LNCaP clone FGC (cell line): ENCODE data around the gene BCHE.

Experiments used
- DNase-seq: peaks from one replicate; pipeline ENCODE4 v3.0.0-alpha.2; 2011; ENCODE audit warnings: low read depth
- H3K4me3 ChIP-seq: 2 replicates; pipeline ENCODE4 v1.5.1; 2011; ENCODE audit warnings: mild to moderate bottlenecking, low read depth, low read length, control low read depth
- TF ChIP-seq, protein P1 (sequence below): IDR thresholded peaks from 2 replicates; pipeline ENCODE4 v1.5.1; 2012; ENCODE audit warnings: mild to moderate bottlenecking; ENCODE audit not compliant: control insufficient read depth, insufficient read depth; ENCODE audit errors: extremely low read depth

BCHE gene

DNA sequence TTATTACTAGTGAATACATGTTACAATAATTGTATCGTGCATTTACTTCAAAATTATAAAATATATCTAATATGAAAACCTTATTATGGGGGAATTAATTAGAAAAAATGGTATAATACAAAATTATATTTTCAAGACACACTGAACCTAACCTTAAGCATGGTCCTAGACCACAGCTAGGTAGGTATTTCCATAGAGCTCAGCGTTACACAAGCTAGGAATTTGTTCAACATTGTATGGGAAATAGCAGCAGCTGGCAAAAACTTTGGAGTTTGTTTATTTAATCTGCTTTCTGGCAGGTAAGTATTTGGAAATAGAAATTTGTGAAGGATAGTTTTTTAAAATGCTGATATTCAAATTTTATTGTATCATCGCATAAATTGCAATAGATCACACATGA is 52.9 kb downstream of the BCHE start:
- TF ChIP-seq, protein P1, sequence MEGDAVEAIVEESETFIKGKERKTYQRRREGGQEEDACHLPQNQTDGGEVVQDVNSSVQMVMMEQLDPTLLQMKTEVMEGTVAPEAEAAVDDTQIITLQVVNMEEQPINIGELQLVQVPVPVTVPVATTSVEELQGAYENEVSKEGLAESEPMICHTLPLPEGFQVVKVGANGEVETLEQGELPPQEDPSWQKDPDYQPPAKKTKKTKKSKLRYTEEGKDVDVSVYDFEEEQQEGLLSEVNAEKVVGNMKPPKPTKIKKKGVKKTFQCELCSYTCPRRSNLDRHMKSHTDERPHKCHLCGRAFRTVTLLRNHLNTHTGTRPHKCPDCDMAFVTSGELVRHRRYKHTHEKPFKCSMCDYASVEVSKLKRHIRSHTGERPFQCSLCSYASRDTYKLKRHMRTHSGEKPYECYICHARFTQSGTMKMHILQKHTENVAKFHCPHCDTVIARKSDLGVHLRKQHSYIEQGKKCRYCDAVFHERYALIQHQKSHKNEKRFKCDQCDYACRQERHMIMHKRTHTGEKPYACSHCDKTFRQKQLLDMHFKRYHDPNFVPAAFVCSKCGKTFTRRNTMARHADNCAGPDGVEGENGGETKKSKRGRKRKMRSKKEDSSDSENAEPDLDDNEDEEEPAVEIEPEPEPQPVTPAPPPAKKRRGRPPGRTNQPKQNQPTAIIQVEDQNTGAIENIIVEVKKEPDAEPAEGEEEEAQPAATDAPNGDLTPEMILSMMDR: no peak
- H3K4me3 ChIP-seq: no peak overlapping the region
- no peak for DNase-seq

DNA sequence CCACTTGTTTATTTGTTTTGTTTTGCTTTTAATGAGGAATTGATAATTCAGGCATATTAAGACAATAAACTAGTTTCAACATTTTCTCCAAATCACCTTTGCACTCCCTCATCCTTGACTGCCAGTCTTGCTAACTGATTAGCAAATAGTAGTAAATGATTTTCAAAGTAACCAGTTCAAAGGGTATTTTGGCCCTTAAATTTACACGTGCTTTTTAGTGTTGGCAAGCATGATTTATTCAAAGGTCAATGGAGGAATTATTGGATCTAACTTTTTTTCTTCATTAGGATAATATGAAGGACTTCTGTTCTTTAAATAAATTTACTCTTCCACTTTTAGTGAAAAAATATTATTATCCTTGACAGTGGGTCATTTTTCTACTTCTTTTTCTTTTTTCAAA is 53.8 kb downstream of the BCHE start:
- H3K4me3 ChIP-seq: no peak overlapping the region

GRCh38 chr3:165778891-165779290 is 58.3 kb downstream of the BCHE start:
- TF ChIP-seq, protein P1: no peak
- no peak overlapping the region for H3K4me3 ChIP-seq
- no peak for DNase-seq

More for the DNA sequence above, 53.8 kb downstream of the BCHE start:
- TF ChIP-seq, protein P1: no peak
- DNase-seq: no peak

DNA sequence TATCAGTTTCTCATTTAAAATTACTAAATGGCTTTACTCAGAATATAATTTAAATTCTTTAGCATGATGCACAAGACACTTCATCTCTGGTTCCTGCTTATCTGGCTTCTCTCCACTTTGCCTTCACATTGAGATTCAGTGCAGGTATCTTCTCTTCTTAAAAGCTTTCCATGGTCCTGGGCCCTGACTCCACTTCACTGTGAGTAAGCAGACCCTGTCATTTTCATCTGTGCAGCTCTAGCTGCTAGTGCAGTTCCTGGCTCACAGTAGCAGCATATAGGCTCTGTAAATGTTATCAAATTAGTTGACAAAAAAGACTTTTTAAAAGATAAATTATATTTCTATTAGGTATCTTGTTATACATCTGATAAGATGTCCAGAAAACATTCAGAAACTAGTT is 58.8 kb downstream of the BCHE start:
- no peak for DNase-seq
- TF ChIP-seq, protein P1: no peak

GRCh38 chr3:165775824-165776223 is 61.4 kb downstream of the BCHE start:
- DNase-seq: no peak
- TF ChIP-seq, protein P1: no peak
- H3K4me3 ChIP-seq: no peak overlapping the region

More for the DNA sequence above, 58.8 kb downstream of the BCHE start:
- no peak overlapping the region for H3K4me3 ChIP-seq

GRCh38 chr3:165770781-165771180 is 66.4 kb downstream of the BCHE start:
- TF ChIP-seq, protein P1: no peak
- DNase-seq: no peak
- no peak overlapping the region for H3K4me3 ChIP-seq

GRCh38 chr3:165768680-165769079 is 68.5 kb downstream of the BCHE start:
- H3K4me3 ChIP-seq: no peak overlapping the region
- TF ChIP-seq, protein P1: no peak
- no peak for DNase-seq
